ENCODE data around the gene PUDP.

DNA sequence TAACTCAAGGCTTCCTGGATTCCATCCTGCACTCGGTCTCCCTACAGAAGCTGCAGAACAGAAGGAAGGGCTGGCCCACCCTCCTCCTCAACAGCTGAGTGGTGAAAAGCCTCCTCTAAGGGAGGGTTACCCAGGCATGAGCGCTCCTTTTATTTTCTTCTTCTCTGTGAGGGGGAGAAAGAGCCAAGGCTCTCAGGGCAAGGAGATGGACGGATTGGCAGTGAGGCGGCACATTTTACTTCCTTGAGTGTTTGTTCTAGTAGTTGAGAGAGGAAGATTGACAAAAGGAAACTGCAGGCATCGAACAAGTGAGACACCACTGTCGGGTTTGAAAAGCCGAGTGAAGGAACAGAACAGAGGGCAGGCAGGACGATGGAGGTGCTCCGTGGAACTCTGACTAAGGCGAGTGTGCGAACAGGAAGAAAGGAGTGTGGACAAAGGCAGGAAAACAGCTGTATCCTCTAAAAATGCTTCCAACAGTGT is 38.9 kb downstream of the PUDP start:
- no peak for TF ChIP-seq CTCF (IDR thresholded peaks at IDR 0.05)
- no peak for TF ChIP-seq POLR2AphosphoS5 (IDR thresholded peaks at IDR 0.05)
